H9 (cell line): ENCODE measurements around the gene PTGES2. TPM values are rescaled to one million over a fixed set of nuclear protein-coding genes. Genes with fewer than 3 reads are reported as not detected.

Experiments used
- DNase-seq: peaks from one replicate; pipeline ENCODE4 v3.0.0-alpha.2; 2017
- H2AFZ ChIP-seq: one replicate; pipeline ENCODE4 v1.6.1; 2013; ENCODE audit warnings: mild to moderate bottlenecking, low read length, control low read depth, moderate library complexity
- H2AK5ac ChIP-seq: 2 replicates; pipeline ENCODE4 v1.6.1; 2013; ENCODE audit warnings: low read length, control low read depth, mixed read lengths; ENCODE audit not compliant: insufficient read length
- H2BK120ac ChIP-seq: one replicate; pipeline ENCODE4 v1.6.1; 2013; ENCODE audit warnings: low read depth, mild to moderate bottlenecking, low read length, control low read depth, inconsistent platforms; ENCODE audit not compliant: poor library complexity, severe bottlenecking
- H2BK12ac ChIP-seq: 2 replicates; pipeline ENCODE4 v1.6.1; 2013; ENCODE audit warnings: low read length, control low read depth, mixed read lengths, low read depth; ENCODE audit not compliant: insufficient read length
- H2BK15ac ChIP-seq: 2 replicates; pipeline ENCODE4 v1.6.1; 2013; ENCODE audit warnings: low read depth, low read length, control low read depth
- H2BK20ac ChIP-seq: one replicate; pipeline ENCODE4 v1.6.1; 2013; ENCODE audit warnings: low read depth, mild to moderate bottlenecking, low read length, control low read depth, inconsistent platforms; ENCODE audit not compliant: poor library complexity, severe bottlenecking
- H2BK5ac ChIP-seq: 2 replicates; pipeline ENCODE4 v1.6.1; 2013; ENCODE audit warnings: low read length, control low read depth, mixed read lengths; ENCODE audit not compliant: insufficient read length
- H3K14ac ChIP-seq: 2 replicates; pipeline ENCODE4 v1.6.1; 2013; ENCODE audit warnings: low read length, control low read depth; ENCODE audit not compliant: insufficient read depth
- H3K18ac ChIP-seq: 2 replicates; pipeline ENCODE4 v1.6.1; 2013; ENCODE audit warnings: low read depth, mild to moderate bottlenecking, mixed read lengths, low read length, control low read depth; ENCODE audit not compliant: insufficient read length
- H3K23ac ChIP-seq: 2 replicates; pipeline ENCODE4 v1.6.1; 2013; ENCODE audit warnings: low read length, control low read depth, mixed read lengths, low read depth; ENCODE audit not compliant: insufficient read length
- H3K23me2 ChIP-seq: 2 replicates; pipeline ENCODE4 v1.6.1; 2013; ENCODE audit warnings: low read depth, mild to moderate bottlenecking, mixed read lengths, low read length, control low read depth; ENCODE audit not compliant: insufficient read length, poor library complexity, severe bottlenecking
- H3K27ac ChIP-seq: 2 replicates; pipeline ENCODE4 v1.5.1; 2013; ENCODE audit warnings: low read length, control low read depth, mixed read lengths, low read depth; ENCODE audit not compliant: insufficient read length
- H3K27me3 ChIP-seq: 2 replicates; pipeline ENCODE4 v1.6.1; 2013; ENCODE audit warnings: low read length, control low read depth, inconsistent platforms; ENCODE audit not compliant: insufficient read depth
- H3K4ac ChIP-seq: 2 replicates; pipeline ENCODE4 v1.6.1; 2013; ENCODE audit warnings: low read depth, mild to moderate bottlenecking, control low read depth, inconsistent platforms, low read length, moderate library complexity
- H3K4me1 ChIP-seq: 2 replicates; pipeline ENCODE4 v1.6.1; 2013; ENCODE audit warnings: low read length, control low read depth, inconsistent platforms; ENCODE audit not compliant: insufficient read depth
- H3K4me2 ChIP-seq: 2 replicates; pipeline ENCODE4 v1.6.1; 2013; ENCODE audit warnings: low read length, control low read depth, mixed read lengths; ENCODE audit not compliant: insufficient read length, insufficient read depth
- H3K56ac ChIP-seq: 2 replicates; pipeline ENCODE4 v1.6.1; 2013; ENCODE audit warnings: low read depth, mild to moderate bottlenecking, mixed read lengths, low read length, control low read depth; ENCODE audit not compliant: insufficient read length
- H3K79me1 ChIP-seq: 2 replicates; pipeline ENCODE4 v1.6.1; 2013; ENCODE audit warnings: low read depth, mild to moderate bottlenecking, moderate library complexity, low read length, control low read depth, inconsistent platforms; ENCODE audit not compliant: insufficient read depth, poor library complexity, severe bottlenecking
- H3K79me2 ChIP-seq: 2 replicates; pipeline ENCODE4 v1.6.1; 2013; ENCODE audit warnings: low read length, control low read depth, inconsistent platforms; ENCODE audit not compliant: insufficient read depth
- H3K9ac ChIP-seq: 2 replicates; pipeline ENCODE4 v1.6.1; 2013; ENCODE audit warnings: low read length, control low read depth, mixed read lengths; ENCODE audit not compliant: insufficient read length; ENCODE audit errors: extremely low read depth
- H3K9me3 ChIP-seq: one replicate; pipeline ENCODE4 v1.6.1; 2013; ENCODE audit warnings: low read depth, low read length, inconsistent platforms; ENCODE audit not compliant: control insufficient read depth
- H3T11ph ChIP-seq: one replicate; pipeline ENCODE4 v1.6.1; 2013; ENCODE audit warnings: mild to moderate bottlenecking, low read length, control low read depth, inconsistent platforms
- H4K20me1 ChIP-seq: one replicate; pipeline ENCODE4 v1.6.1; 2013; ENCODE audit not compliant: control insufficient read depth, insufficient read length, insufficient read depth
- H4K5ac ChIP-seq: 2 replicates; pipeline ENCODE4 v1.6.1; 2013; ENCODE audit warnings: low read depth, mild to moderate bottlenecking, mixed read lengths, low read length, control low read depth; ENCODE audit not compliant: insufficient read length
- H4K8ac ChIP-seq: replicated peaks from 2 replicates; pipeline ENCODE4 v1.6.1; 2013; ENCODE audit warnings: low read length, control low read depth, mixed read lengths, low read depth; ENCODE audit not compliant: insufficient read length
- H4K91ac ChIP-seq: 2 replicates; pipeline ENCODE4 v1.6.1; 2013; ENCODE audit warnings: low read depth, mild to moderate bottlenecking, moderate library complexity, mixed read lengths, low read length, control low read depth; ENCODE audit not compliant: insufficient read length
- H3K27ac Mint-ChIP-seq, 3 experiments: 2 replicates in 2 of 3; 3 replicates in 1 of 3; pipeline ENCODE4 v1.8.0; 2020 to 2021; ENCODE audit warnings: mixed read lengths in 3 of 3, mild to moderate bottlenecking in 1 of 3, moderate library complexity in 1 of 3
- H3K27me3 Mint-ChIP-seq: 2 replicates; pipeline ENCODE4 v1.8.0; 2021; ENCODE audit warnings: low read depth, mild to moderate bottlenecking, moderate library complexity, mixed read lengths
- H3K36me3 Mint-ChIP-seq, 3 experiments: 2 replicates in 2 of 3; 3 replicates in 1 of 3; pipeline ENCODE4 v1.8.0; 2020 to 2021; ENCODE audit warnings: low read depth in 3 of 3, mixed read lengths in 3 of 3; ENCODE audit not compliant: insufficient read depth in 1 of 3
- H3K4me1 Mint-ChIP-seq, 2 experiments: 2 replicates each; pipeline ENCODE4 v1.8.0; 2020; ENCODE audit warnings: mixed read lengths in 2 of 2
- H3K4me3 Mint-ChIP-seq, 2 experiments: 2 replicates in 1 of 2; 3 replicates in 1 of 2; pipeline ENCODE4 v1.8.0; 2020 to 2021; ENCODE audit warnings: mild to moderate bottlenecking in 2 of 2, mixed read lengths in 2 of 2, moderate library complexity in 1 of 2
- H3K9me3 Mint-ChIP-seq, 2 experiments: 2 replicates in 1 of 2; 3 replicates in 1 of 2; pipeline ENCODE4 v1.8.0; 2020; ENCODE audit warnings: mild to moderate bottlenecking in 2 of 2, mixed read lengths in 2 of 2, moderate library complexity in 1 of 2
- CTCF ChIP-seq: fragments of 200-600 bp; sonication (generic); conservative IDR thresholded peaks from 3 replicates; pipeline ENCODE4 v1.8.0; 2021; ENCODE audit warnings: antibody characterized with exemption, mild to moderate bottlenecking
- WGBS: extraction: QIAGEN DNeasy Blood & Tissue Kit; methylation state at CpG from one replicate; pipeline ENCODE4 v1.1.7; 2013; ENCODE audit warnings: missing lambda C conversion rate, low lambda C conversion rate, mixed read lengths; ENCODE audit not compliant: insufficient read length; ENCODE audit errors: extremely low coverage; 5-methylcytosine and 5-hydroxymethylcytosine counted together
- total RNA-seq: library from RNA; stranded (reverse); gene quantifications from 2 replicates; pipeline ENCODE4 v1.2.1, GENCODE V29; 2021

PTGES2 gene
- total RNA-seq, 1 experiment from 2014 or later, result 63.9 TPM

- no peak overlapping the region for H2AFZ ChIP-seq
- peak overlapping the region; percentile 76 for H3K9ac ChIP-seq
- no peaks in the 10 kb centered on the region for H3K9me3 ChIP-seq
- peak overlapping the region; percentile 49 to 96 (median 72); a peak in 4 of 7 replicates for H3K27ac Mint-ChIP-seq
- no peaks in the 10 kb centered on the region; the same call in 1 of the 2 replicates for H3K4me1 ChIP-seq
- H3K56ac ChIP-seq, result no peak overlapping the region
- no peak overlapping the region for H2BK20ac ChIP-seq
- H2AK5ac ChIP-seq, result no peak overlapping the region
- no peaks in the 10 kb centered on the region for H3K79me2 ChIP-seq
- peak overlapping the region; percentile 59 for H3K4me2 ChIP-seq
- no peak overlapping the region for H2BK5ac ChIP-seq
- H3K18ac ChIP-seq, result peak overlapping the region; percentile 97
- no peak overlapping the region for H4K5ac ChIP-seq
- no peak overlapping the region for H4K91ac ChIP-seq
- TF ChIP-seq CTCF, result no peak
- no peaks in the 10 kb centered on the region for H3K9me3 Mint-ChIP-seq
- no peak for DNase-seq
- H3T11ph ChIP-seq, result no peak overlapping the region
- H3K27me3 ChIP-seq, result no peaks in the 10 kb centered on the region
- H3K27ac ChIP-seq, result no peak overlapping the region
- H3K79me1 ChIP-seq, result no peaks in the 10 kb centered on the region
- H3K23ac ChIP-seq, result no peak overlapping the region
- no peaks in the 10 kb centered on the region for H4K20me1 ChIP-seq
- H3K4me3 Mint-ChIP-seq, result peak overlapping the region; percentile 62 to 75
- no peaks in the 10 kb centered on the region for H3K27me3 Mint-ChIP-seq
- H2BK15ac ChIP-seq, result no peak overlapping the region
- peak overlapping the region; percentile 96; the same call in 1 of the 2 replicates for H3K14ac ChIP-seq
- H3K36me3 Mint-ChIP-seq, result peaks cover 4 to 27% (median 12%) of the 10 kb centered on the region in 3 experiments; a peak in 5 of 7 replicates
- no peak overlapping the region for H2BK12ac ChIP-seq
- WGBS, result no CpG with 5 or more reads among the region's 11 CpGs
- H3K23me2 ChIP-seq, result peaks cover 7% of the 10 kb centered on the region
- peaks cover 6 to 8% of the 10 kb centered on the region in 2 experiments for H3K4me1 Mint-ChIP-seq
- H3K4ac ChIP-seq, result no peak overlapping the region
- no peak overlapping the region for H2BK120ac ChIP-seq
- no peak overlapping the region for H4K8ac ChIP-seq
Measured at GRCh38 chr9:128159522-128159783, 31.9 kb upstream of the PTGES2 start.
